Right ventricle myocardium inferior (tissue), 1 donor: Measurements from ENCODE around the gene CYTH2. TPM values are rescaled to one million over a fixed set of nuclear protein-coding genes. Genes with fewer than 3 reads are reported as not detected.
A peak's percentile ranks its signal among the peaks of the same experiment; 100 is the strongest.
"Not testable (repeated sequence)": the region's sequence is repeated elsewhere in the genome, so short reads cannot be mapped to it uniquely, and the experiment has no call there.

Source experiments
- ATAC-seq: fragments of 200-7000 bp; cut with Tn5 transposase; one replicate; pipeline ENCODE4 v1.9.1; 2020; ENCODE audit warnings: mild to moderate bottlenecking, moderate library complexity
- DNase-seq: peaks from one replicate; pipeline ENCODE4 v3.0.0; 2021; ENCODE audit errors: missing footprints
- intact Hi-C: fragments of 100-400 bp; cut with DNase I; formaldehyde crosslinking; loops from one replicate; pipeline ENCODE4 v1.11.0; 2022
- total RNA-seq: library from RNA; stranded (reverse); fragmentation: NEBNext Ultra II Directional; extraction: Animal tissue kit (Norgen Biotek cat#: 25700); gene quantifications from one replicate; pipeline ENCODE4 v1.2.1, GENCODE V29; 2021
- donor health status: DM: no; HTN: yes; CAD: no; lungs with severe emphysema.

The CYTH2 gene
- total RNA-seq, 1 donor from 2014 or later = 30.7 TPM

DNA sequence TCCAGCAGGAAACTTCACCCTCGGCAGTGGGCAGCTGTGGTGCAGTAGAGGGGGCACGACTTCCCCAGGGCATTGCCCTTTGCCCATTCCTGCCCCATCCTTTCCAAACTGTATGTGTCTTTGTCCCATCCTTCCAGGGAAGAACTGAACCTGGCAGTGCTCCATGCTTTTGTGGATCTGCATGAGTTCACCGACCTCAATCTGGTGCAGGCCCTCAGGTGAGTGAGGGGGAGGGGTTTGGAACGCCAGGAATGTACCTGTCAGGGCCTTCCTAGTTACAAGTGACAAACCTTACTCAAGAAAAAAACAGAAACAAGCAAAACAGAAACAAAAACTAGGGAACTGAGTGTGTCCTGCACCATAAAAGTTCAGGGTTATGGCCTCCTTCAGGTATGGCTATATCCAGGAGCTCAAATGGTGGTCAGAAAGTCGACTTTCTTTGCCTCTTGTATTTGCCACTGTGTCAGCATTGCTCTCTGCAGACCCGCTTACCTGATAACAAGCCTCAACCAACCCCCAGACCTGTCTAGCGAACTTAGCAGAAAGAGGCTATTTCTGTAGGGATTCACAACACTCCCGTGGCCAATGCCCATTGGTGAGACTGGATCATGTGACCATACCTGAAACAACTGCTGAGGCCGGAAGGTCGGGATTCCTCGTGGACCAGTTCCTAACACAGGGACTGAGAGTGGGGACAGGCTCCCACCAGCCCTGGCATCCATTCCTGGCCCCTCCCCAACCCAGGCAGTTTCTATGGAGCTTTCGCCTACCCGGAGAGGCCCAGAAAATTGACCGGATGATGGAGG is 4.2 kb downstream of the CYTH2 start:
- DNase-seq = no peak
- intact Hi-C loops = no loop called here
- ATAC-seq = no peak

DNA sequence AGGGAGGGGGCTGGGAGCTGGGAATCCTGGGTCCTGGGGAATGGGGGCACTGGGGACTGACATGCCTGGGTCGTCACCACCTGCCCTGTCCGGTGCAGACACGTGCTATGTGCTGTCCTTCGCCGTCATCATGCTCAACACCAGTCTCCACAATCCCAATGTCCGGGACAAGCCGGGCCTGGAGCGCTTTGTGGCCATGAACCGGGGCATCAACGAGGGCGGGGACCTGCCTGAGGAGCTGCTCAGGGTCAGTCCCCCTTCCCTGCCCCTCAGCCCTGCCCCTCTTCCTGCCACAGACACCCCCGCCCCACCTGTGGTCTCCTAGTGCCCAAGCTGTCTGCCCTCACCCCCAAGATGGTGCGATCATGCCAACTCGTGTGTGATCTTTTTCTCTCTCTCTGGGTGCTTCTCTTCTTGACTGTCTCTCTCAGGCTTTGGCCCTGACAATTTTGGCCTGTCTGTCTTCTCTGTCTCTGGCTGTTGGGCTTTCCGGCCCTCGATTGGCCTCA is 5.0 kb downstream of the CYTH2 start:
- intact Hi-C loops = no loop called here
- DNase-seq (no peak), ATAC-seq (no peak)

DNA sequence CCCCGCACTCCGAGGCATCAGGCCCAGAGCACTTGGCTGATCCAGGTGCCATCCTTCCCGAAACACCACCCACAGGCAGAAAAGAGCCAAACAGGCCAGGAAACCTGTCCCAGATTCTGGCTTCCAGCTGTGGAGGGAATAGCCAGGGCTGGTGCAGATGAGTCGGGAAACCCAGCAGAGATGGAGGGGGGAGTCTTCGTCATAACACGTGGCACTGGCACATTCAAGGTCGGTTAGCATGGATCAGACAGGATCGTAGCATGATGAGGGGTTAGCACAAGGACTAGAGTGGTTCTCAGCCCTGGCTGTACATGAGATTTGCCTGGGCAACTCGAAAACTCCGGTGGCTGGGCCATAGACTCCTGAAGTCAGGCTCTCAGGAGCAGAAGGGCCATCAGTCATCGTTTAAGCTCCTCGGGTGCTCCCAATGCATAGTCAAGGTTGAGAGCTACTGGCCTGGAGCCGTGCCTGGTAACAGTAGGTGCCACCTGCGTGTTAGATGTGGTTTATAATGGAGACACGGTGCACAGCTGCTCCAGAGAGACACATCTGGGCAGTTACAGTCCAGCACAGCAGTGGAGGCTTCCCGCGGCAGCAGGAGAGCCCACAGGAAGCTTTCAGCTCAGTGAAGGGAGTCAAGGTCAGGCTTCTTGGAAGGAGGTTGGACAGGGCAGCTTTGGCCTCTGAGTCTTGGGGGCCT is 6.3 kb downstream of the CYTH2 start:
- DNase-seq = no peak
- intact Hi-C loops = no loop called here
- ATAC-seq = no peak

DNA sequence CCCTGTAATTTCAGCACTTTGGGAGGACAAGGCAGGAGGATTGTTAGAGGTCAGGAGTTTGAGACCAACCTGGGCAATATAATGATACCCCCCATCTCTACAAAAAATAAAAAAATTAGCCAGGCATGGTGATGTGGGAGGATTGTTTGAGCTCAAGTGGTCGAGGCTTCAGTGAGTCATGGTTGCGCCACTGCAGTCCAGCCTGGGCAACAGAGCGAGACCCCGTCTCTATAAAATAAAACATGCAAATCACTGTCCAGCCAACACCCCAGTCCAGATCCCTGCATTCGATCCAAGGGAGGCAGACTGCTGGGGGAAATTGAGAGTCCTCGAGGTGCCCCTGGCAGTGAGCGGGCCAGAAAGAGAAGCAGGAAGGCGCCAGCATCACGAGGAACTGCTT is 7.0 kb downstream of the CYTH2 start:
- ATAC-seq (no peak), DNase-seq (no peak)
- intact Hi-C loops = no loop called here

DNA sequence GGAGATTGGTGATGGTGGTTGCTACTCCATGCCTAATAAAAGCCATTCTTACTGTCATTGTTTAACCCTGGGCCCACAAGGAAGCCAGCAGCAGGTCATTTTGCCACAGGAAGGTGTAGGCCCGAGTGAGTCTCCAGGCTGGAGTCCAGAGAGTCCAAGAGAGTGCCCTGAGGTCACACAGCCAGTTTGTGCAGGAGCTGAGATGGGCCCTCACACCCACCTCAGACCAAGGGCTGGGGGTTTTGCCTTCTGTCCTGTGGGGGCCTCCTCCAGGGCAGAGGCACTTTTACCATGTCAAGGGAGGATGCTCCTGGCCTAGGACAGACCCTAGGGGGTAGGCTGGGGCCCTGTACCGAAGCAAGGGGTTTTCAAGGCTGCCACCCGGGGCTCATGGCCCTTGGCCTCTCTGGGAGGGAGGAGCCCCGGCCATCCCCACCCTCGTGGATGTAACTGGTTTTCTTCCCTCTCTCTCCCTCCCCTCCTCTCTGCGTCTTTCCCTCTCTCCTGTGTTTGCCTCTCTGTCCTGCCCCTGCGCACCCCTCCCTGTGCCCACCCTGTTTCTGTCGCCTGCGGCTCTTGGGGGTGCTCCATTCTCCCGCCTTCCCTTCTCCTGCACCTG is 8.0 kb downstream of the CYTH2 start:
- DNase-seq = no peak
- no peak for ATAC-seq
- intact Hi-C loops = no loop called here

DNA sequence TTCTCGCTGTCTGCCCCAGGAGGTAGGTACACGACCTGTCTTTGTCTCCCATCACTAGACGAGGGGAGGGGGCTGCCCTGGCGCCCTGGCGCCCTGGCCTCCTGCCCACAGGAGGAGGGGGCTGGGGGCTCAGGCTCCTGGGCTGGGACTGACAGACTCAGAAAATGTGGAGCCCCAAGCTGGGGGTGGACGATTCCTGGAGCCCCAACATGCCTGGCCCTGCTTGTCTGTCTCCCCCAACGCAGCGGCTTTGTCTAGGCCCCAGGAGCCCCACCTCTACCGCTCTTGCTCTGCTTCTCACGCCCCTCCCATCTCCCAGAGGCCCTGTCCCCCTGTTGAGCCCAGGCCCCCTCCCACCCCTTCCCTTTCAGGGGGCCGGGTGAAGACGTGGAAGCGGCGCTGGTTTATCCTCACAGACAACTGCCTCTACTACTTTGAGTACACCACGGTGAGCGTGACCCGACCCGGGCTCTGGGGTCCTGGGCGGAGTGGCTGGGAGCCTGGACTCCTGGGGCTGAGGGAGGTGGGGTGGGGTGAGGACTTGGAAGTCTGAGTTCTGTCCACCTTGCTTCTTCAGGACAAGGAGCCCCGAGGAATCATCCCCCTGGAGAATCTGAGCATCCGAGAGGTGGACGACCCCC is 8.6 kb downstream of the CYTH2 start:
- DNase-seq (no peak), ATAC-seq (no peak)
- intact Hi-C loops = no loop called here

DNA sequence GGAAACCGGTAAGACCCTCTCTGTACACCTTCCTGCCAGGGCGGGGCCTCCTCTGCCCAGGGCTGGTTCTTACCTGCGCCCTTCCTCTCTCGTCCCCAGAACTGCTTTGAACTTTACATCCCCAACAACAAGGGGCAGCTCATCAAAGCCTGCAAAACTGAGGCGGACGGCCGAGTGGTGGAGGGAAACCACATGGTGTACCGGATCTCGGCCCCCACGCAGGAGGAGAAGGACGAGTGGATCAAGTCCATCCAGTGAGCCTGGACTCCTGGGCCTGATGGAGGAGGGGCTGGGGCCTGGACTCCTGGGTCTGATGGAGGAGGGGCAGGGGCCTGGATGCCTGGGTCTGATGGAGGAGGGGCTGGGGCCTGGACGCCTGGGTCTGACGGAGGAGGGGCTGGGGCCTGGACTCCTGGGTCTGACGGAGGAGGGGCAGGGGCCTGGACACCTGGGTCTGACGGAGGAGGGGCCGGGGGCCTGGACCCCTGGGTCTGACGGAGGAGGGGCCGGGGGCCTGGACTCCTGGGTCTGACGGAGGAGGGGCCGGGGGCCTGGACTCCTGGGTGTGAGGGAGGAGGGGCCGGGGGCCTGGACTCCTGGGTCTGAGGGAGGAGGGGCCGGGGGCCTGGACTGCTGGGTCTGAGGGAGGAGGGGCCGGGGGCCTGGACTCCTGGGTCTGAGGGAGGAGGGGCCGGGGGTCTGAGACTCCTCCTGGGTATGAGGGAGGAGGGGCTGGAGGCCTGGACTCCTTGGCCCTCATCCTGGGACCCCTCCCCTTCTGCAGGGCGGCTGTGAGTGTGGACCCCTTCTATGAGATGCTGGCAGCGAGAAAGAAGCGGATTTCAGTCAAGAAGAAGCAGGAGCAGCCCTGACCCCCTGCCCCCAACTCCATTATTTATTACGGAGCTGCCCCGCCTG is 9.4 kb downstream of the CYTH2 start:
- intact Hi-C loops = no loop called here
- no peak for DNase-seq
- no peak for ATAC-seq

DNA sequence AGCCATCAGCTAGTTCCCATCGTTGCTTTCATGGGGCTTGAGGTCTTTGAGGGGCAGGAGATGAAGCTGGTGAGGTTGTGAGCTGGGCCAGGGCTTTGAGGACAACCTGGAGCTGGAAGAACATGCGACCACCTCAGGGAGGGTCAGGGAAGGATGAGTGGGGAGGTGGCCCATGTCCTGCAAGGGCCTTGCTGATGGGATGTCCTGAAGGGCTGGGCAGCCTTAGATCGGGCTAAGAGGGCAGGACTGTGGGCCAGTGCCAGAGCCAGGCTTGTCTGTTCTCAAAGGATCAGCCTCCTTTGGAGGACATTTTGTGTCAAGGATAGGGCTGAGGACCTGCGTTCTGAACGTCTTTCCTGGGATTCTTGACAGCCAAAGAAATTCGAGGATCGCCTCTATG is 10.5 kb downstream of the CYTH2 start:
- DNase-seq (no peak), ATAC-seq (peak; percentile 25)
- intact Hi-C loops = loop anchor here (10.0 kb wide), 2 partner anchors 155 to 215 kb away; partner anchors contain the start of gene EMP3

DNA sequence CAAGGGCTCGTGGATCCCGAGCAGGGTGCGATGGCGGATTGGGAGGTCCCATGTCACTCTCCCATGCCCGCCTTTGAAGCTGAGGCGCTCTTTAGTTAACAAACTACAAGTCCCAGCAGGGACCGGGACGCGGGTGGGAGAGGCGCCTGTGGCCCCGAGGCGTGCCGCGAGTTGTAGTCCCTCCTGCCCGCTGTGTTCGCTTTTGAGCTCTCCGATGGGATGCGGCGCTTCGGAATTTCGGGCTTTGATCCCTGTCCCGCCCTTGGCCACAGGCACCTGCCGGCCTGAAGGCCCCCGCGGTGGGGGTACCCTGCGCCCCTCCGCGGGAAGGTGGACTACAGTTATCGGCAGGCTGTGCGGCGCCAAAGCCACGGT is 11.0 kb downstream of the CYTH2 start:
- ATAC-seq = peak; percentile 77
- intact Hi-C loops = loop anchor here (10.0 kb wide), 2 partner anchors 155 to 215 kb away; partner anchors contain the start of gene EMP3
- DNase-seq = peak; percentile 83

DNA sequence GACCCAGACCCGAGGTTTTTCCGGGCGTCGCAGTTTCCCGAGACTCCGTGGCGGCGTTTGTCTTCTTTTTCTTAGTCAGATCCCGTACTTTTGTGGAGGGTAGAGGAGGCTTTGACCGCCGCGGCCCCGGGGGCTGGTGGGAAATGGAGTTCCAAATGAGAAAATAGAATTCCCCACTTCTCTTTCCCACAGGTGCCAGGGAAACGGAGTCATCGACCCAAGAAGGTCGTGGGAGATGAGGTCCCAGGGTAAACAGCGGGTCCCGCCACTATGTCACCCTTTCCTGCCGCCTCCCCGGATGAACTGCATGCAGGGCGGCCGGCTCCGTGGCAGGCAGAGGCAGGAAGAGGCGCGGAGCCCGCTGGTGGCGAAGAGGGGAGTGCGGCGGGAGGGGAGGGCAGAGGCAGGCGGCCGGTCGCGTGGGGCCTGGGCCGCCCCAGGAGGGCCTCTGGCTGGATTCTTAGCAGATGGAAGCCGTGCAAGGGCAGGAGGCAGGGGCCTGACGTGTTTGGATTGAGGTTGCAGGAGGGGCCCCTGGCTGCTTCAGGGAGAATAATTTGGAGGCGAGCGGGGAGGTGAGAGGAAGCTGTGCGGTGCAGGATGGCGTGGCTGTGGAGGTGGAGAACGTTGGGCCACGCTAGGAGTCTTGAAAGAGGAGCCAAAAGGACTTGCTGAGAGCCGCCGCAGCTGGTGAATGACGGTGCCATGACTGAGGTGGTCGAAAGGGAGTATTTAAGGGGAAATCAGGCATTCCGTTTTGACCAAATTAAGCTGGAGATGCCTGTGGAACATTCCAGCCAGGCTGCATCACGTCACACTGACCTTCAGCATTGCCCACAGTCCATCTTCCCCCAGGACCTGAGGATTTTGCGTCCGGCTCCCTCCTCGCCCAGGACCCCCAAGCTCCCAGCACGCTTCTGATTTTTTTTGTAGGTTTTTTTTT is 11.7 kb downstream of the CYTH2 start:
- intact Hi-C loops = loop anchor here (10.0 kb wide), 2 partner anchors 156 to 216 kb away; partner anchors contain the start of gene EMP3
- peak; percentile 85 for DNase-seq
- peak; percentile 69 for ATAC-seq

DNA sequence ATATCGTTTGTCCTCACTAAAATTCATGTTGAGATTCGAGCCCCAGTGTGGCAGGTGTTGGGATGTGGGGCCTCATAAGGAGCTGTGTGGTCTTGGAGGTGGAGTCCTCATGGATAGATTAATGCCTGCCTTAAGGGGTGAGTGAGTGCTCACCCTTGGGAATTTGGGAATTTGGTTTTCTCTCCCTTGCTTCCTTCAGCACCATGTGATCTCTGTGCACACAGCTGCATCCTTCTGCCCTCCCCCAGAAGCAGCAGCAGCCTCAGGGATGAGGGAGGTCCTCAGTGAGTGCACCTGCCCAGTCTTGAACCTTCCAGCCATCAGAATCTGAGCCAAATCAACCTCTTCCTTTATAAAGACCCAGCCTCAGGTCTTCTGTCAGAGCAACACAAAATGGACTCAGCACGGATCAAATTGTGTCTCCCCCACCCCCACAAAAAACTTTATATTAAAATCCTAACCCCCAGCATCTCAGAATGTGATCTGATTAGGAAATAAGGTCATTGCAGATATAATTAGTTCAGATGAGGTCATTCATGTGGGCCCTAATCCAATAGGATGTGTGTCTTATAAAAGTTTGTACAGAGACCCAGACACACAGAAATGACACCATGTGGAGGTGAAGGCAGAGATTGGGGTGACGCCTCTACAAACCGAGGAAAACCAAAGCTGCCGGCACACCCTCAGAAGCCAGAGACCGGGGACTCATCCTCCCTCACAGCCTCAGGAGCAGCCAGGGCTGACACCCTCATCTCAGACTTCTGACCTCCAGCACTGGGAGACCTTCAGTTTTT is 12.9 kb downstream of the CYTH2 start:
- ATAC-seq (no peak), DNase-seq (no peak)
- intact Hi-C loops = loop anchor here (10.0 kb wide), 2 partner anchors 157 to 217 kb away; partner anchors contain the start of gene EMP3

DNA sequence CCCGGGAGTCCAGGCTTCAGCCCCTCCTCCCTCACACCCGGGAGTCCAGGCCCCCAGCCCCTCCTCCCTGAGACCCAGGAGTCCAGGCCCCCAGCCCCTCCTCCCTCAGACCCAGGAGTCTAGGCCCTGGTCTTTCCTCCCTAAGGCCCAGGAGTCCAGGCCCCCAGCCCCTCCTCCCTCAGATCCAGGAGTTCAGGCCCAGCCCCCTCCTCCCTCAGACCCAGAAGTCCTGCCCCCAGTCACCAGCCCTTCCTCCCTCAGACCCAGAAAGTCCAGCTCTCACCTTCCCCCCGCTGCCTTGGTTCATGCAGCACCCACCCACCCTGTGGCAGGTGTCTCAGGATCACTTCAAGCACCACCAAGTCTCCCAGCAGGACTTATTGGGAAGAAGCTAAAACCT is 14.1 kb downstream of the CYTH2 start:
- ATAC-seq (no peak), DNase-seq (no peak)
- intact Hi-C loops = loop anchor here (10.0 kb wide), 2 partner anchors 158 to 218 kb away; partner anchors contain the start of gene EMP3

DNA sequence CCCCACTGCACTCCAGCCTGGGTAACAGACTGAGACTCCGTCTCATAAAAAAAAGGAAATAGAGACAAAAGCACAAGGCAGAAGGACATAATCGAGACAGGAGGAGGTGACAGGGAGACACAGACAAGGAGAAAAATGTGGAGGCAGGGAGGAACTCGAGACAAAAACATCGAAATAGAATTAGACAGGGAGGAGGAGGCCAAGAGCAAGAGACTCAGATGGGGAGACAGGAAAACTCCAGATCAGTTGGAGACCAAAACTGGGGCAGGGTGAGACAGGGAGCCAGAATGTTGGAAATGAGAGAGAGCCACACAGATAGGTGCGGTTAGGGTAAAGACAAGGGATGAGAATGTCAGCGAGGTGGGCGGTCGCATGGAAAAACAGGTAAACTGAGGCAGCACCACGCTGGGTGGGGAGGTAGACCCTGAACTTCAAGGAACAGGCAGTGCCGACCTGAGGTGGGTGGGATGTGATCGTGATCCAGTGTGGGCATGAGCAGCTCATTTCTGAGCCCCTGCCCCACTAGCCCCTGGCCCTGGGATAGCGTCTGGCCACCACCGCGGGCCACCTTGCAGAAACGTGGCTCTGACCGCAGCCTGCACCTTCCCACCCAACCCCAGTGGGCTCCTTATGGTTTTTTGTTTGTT is 15.2 kb downstream of the CYTH2 start:
- peak; percentile 53 for DNase-seq
- no peak for ATAC-seq
- intact Hi-C loops = loop anchor here (10.0 kb wide), 2 partner anchors 160 to 220 kb away; partner anchors contain the start of gene EMP3

DNA sequence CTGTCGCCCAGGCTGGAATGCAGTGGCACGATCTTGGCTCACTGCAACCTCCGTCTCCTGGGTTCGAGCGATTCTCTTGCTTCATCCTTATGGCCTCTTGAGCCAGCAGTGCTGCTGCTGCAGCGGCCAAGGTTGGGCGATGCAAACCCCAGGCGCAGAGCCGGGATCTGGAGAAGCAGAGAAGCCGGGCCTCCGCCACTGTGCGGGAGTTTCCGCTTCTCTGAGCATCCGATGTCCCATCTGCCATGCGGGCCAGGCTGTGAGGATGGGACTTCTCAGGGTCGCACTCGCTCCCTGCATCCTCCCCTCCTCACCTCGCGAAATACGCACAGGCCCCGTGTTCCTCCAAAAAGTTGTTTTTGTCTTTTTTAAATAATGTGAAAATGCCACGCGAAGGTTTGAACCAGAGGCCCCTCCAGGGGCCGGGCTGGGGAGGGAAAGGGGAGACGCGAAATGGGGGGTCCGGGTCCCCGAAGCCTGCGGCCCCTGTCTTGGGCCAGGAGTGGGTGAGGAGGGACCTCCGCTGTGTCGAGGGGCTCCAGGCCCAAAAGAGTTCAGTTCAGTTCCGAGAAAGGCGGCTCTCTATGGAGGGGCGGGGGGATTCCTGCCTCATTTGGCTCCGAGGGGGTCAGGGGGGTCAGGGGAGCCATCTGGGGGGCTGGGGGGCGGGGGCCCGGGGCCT is 15.9 kb downstream of the CYTH2 start:
- DNase-seq (peak; percentile 31), ATAC-seq (no peak)
- intact Hi-C loops = loop anchor here (10.0 kb wide), 2 partner anchors 160 to 220 kb away; partner anchors contain the start of gene EMP3

DNA sequence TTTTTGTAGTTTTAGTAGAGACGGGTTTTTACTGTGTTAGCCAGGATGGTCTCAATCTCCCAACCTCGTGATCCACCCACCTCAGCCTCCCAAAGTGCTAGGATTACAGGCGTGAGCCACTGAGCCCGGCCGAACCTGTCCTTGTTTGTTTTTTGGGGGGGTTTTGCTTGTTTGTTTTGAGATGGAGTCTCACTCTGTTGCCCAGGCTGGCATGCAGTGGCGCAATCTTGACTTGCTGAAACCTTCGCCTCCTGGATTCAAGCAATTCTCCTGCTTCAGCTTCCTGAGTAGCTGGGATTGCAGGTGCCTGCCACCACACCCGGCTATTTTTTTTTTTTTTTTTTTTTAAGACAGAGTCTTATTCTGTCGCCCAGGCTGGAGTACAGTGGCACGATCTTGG is 17.5 kb downstream of the CYTH2 start:
- peak; percentile 13 for DNase-seq
- ATAC-seq = not testable (repeated sequence)
- intact Hi-C loops = loop anchor here (10.0 kb wide), 2 partner anchors 162 to 222 kb away; partner anchors contain the start of gene EMP3
